AG04450 (cell line): ENCODE measurements around the gene CCNDBP1. TPM values are rescaled to one million over a fixed set of nuclear protein-coding genes. Genes with fewer than 3 reads are reported as not detected.
"Not testable (repeated sequence)": the region's sequence is repeated elsewhere in the genome, so short reads cannot be mapped to it uniquely, and the experiment has no call there.

Experiments
- CTCF ChIA-PET: fragments of 300-600, 350-600 bp; formaldehyde crosslinking; extraction: SDS; loops from one replicate; lab custom pipeline; 2022; ENCODE audit warnings: antibody characterized with exemption, inconsistent platforms; lab: Charles Lee
- POLR2A ChIA-PET: fragments of 350-600 bp; formaldehyde crosslinking; extraction: SDS; loops from one replicate; lab custom pipeline; 2021; ENCODE audit warnings: antibody characterized with exemption, inconsistent platforms; lab: Yijun Ruan, JAX
- DNase-seq: peaks from one replicate; pipeline ENCODE4 v3.0.0-alpha.2; 2011; ENCODE audit warnings: low read depth, low spot score
- H3K27ac ChIP-seq: one replicate; pipeline ENCODE4 v1.5.1; 2012; ENCODE audit warnings: low read depth, low read length, control low read depth
- H3K27me3 ChIP-seq: one replicate; pipeline ENCODE4 v1.6.0; 2012; ENCODE audit warnings: low read length; ENCODE audit not compliant: control insufficient read depth, insufficient read depth
- H3K4me3 ChIP-seq: 2 replicates; pipeline ENCODE4 v1.5.1; 2011; ENCODE audit warnings: mild to moderate bottlenecking, low read depth, low read length, control low read depth
- H3K9me3 ChIP-seq: 2 replicates; pipeline ENCODE4 v1.5.1; 2012; ENCODE audit warnings: low read length; ENCODE audit not compliant: control insufficient read depth, insufficient read depth
- CTCF ChIP-seq: IDR thresholded peaks from 2 replicates; pipeline ENCODE4 v1.5.1; 2011; ENCODE audit warnings: low read depth, low read length, control low read depth, inconsistent platforms
- polyA plus RNA-seq: library from polyadenylated mRNA; depleted of rRNA; stranded (reverse); fragments of >200 nt; gene quantifications from 2 replicates; pipeline ENCODE4 v1.2.3, GENCODE V29; 2011

The CCNDBP1 gene
- polyA plus RNA-seq, 1 experiment = 54.2 TPM

GRCh38 chr15:43150191-43150929, 34.8 kb upstream of the CCNDBP1 start:
- CTCF ChIA-PET = interaction anchor here (1.0 to 1.4 kb wide), 3 partner anchors 36 to 137 kb away, joined by 3 to 5 read pairs (median 3); no protein-coding TSS in a partner anchor
- H3K4me3 ChIP-seq = no peak overlapping the region
- H3K27ac ChIP-seq = peak overlapping the region; percentile 72

GRCh38 chr15:43151688-43152087, 33.5 kb upstream of the CCNDBP1 start:
- POLR2A ChIA-PET = no interaction called here
- Histone ChIP-seq H3K27me3 (no peaks in the 10 kb centered on the region), H3K9me3 (no peaks in the 10 kb centered on the region; the same call in 1 of the 2 replicates), H3K27ac (no peak overlapping the region), H3K4me3 (no peak overlapping the region)
- TF ChIP-seq CTCF = no peak
- no peak for DNase-seq
- CTCF ChIA-PET = interaction anchor here (1.4 kb wide), 1 partner anchor 134 kb away, joined by 4 read pairs; no protein-coding TSS in a partner anchor

More at GRCh38 chr15:43150191-43150929, 34.8 kb upstream of the CCNDBP1 start:
- peak; percentile 78 for DNase-seq
- H3K27me3 ChIP-seq = no peaks in the 10 kb centered on the region
- H3K9me3 ChIP-seq = no peaks in the 10 kb centered on the region; the same call in 1 of the 2 replicates
- no peak for TF ChIP-seq CTCF
- POLR2A ChIA-PET = interaction anchor here (0.7 kb wide), 1 partner anchor 132 kb away, joined by 3 read pairs; no protein-coding TSS in a partner anchor

GRCh38 chr15:43153269-43153668, 31.9 kb upstream of the CCNDBP1 start:
- H3K27ac ChIP-seq = no peak overlapping the region

GRCh38 chr15:43165801-43166325, 19.3 kb upstream of the CCNDBP1 start:
- no peak for TF ChIP-seq CTCF
- Histone ChIP-seq H3K27me3 (no peaks in the 10 kb centered on the region), H3K9me3 (peaks cover 2% of the 10 kb centered on the region; the same call in 1 of the 2 replicates), H3K27ac (no peak overlapping the region), H3K4me3 (no peak overlapping the region)
- ChIA-PET CTCF (no interaction called here), POLR2A (no interaction called here)
- DNase-seq = no peak

More at GRCh38 chr15:43153269-43153668, 31.9 kb upstream of the CCNDBP1 start:
- Histone ChIP-seq H3K4me3 (no peak overlapping the region), H3K9me3 (no peaks in the 10 kb centered on the region; the same call in 1 of the 2 replicates), H3K27me3 (no peaks in the 10 kb centered on the region)
- POLR2A ChIA-PET = no interaction called here
- no peak for DNase-seq
- TF ChIP-seq CTCF = no peak
- CTCF ChIA-PET = no interaction called here

GRCh38 chr15:43167261-43167660, 17.9 kb upstream of the CCNDBP1 start:
- DNase-seq, H3K9me3 ChIP-seq, H3K4me3 ChIP-seq, CTCF ChIA-PET, H3K27ac ChIP-seq, H3K27me3 ChIP-seq, POLR2A ChIA-PET: not testable (repeated sequence)
